ENCODE measurements around the gene SDHAF3.
"Not testable (repeated sequence)": the region's sequence is repeated elsewhere in the genome, so short reads cannot be mapped to it uniquely, and the experiment has no call there.

The SDHAF3 gene

DNA sequence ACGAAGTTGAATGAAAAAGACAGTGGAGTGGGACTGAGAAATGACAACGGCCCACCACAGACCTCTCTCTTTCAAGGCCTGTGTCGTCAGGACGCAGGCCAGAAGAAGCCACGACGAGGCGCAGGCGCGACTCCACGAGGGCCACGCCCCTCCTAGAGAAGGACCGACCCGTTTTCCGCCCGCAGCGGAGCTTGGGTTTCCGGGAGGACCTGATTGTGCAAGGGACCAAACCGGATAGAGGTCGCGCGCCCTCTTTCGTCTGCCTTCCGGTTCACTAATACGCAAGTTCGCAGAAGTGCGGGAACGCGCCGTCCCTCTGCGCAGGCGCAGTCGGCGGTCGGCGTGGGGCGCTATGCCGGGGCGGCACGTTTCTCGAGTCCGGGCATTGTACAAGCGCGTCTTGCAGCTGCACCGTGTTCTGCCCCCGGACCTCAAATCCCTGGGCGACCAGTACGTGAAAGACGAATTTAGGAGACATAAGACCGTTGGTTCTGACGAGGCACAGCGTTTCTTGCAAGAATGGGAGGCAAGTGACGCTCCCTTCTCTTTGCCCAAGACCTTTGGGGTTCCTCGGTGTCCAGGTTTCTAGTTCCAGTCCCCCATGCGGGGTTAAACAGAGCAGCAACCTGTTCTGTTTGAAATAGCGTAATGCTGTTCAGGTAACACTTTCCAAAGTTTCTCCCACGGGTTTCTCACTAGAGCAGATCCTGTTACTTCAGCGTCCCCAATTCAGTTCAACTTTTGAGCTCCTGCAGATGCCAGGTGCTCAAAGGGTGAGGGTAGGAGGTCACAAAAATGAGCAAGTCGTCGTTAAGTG is at the start of gene SDHAF3:
SDHAF3 (plus strand) TSS at position 327 of the 817 bp plus-strand sequence; CDS start at position 353, 26 bp downstream.
- peak; percentile 99 for DNase-seq

GRCh38 chr7:97072025-97072424 is 45.5 kb upstream of the SDHAF3 start:
- not testable (repeated sequence) for DNase-seq

- peak; percentile 51 for DNase-seq
Observed at GRCh38 chr7:97075928-97076327, 41.6 kb upstream of the SDHAF3 start.

DNA sequence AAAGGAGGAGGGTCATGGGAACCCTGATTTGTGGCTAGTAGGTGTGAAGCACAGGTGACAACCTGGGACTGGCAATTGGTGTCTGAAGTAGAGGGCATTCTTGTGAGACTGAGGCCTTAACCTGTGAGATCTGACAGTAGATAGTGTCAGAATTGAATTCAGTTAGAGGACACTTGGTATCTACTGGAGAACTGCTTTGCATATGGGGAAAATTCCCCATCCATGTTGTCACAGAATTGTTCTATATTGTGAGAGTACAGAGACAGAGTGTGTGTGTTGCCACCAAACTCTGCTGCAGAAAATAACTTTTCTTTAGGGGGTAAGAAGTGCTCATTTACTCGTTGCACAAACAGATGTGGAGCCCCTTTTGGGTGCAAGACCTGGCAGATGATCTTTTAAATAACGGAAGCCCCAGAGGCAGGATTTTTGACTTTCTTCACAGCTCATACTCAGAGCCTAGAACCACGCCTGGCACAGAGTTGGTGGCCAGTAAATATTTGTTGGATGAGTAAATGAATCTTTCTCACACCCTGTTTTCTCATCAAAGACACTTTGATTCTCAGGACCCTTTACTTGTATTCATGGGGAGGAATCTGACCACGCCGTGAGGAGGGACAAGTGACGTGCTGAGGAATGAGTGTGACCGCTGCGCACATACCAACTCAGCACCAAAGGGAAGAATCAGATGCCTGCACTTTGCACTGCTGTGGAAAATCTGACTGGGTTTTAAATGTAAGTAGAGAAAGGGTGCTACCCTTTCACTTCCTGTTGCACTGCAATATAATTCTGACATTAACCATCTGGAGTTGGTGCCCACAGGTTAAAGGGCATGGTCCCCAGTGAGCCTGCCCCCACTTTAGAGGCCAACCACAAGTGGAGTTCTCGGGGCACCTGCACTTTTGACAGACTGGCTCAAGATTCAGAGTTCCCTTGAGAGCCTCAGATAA is 39.2 kb upstream of the SDHAF3 start:
- no peak for DNase-seq

DNA sequence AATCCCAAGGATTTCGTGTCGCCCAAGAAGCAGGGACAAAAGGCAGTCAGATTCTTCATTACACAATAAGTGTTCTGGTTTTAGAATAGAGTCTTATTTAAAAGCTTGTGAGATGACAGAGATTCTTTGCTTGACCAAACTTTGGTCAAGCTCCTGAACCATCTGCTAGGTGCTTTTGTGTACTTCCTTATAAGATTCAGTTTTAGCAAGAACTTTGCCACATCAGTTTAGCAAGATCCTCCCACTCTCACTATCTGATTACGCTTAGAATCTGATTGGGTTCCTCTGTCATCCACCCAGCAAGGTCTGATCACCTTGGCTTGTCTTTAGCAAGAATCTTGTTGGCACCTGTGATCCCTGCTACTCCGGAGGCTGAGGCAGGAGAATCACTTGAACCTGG is 38.2 kb upstream of the SDHAF3 start:
- no peak for DNase-seq

- no peak for DNase-seq
Observed at GRCh38 chr7:97081521-97082300, 35.8 kb upstream of the SDHAF3 start.

- DNase-seq = no peak
Observed at GRCh38 chr7:97088364-97088763, 29.1 kb upstream of the SDHAF3 start.

- no peak for DNase-seq
Observed at GRCh38 chr7:97089771-97090170, 27.7 kb upstream of the SDHAF3 start.

DNA sequence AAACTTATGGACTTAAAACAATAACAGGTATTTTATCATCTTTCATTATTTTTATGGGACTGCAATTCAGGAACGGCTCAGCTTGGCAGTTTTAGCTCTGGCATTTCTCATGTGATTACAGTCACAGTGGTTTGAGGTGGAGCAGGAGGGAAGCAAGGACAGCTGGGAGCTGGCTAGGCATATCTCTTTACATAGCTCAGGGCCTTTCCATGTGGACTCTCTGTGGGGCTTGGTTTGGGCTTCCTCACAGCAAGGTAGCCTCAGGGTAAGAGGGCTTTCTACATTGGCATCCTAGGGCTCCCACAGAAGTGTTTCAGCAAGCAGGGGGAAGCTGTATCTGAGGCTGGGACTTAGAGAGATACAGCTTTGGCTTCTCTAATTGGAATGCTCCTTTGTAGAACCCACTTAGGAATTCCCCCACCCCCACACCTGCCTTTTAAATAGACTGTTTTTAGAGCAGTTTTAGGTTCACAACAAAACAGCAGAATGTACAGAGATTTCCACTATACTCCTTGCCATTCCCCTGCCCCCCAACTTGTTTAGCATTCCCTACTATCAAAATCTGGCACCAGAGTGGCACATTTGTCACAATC is 26.6 kb upstream of the SDHAF3 start:
- peak; percentile 66 for DNase-seq

DNA sequence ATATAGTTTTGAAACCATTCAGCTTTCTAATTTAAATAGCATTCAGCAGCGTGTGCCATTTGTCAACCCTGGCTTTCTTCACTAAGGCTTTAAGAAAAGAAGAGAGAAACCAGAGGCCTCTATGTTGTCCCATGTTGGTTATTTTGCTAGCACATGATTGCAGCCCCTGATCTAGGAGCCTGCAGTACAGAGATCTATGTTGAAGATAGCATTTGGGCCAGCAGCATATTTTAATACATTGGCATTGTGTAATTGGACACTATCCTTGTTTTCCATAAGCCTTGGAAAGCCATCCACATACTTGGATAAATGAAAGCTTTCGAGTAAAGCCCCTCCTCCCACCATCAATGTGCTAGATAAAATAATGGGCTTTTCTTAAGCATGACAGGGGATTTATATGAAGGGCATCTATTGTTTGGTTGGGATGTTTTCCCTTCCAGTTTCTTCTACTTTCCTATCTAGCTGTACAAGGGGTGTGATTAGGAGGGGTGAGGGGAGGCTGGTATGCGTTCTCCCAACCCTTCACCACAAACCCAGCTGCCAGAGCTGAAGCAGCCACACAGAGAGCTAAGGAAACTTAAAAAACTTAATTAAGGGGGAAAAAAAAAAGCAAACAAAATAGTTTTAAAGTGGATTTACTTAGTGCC is 23.1 kb upstream of the SDHAF3 start:
- DNase-seq = no peak

DNA sequence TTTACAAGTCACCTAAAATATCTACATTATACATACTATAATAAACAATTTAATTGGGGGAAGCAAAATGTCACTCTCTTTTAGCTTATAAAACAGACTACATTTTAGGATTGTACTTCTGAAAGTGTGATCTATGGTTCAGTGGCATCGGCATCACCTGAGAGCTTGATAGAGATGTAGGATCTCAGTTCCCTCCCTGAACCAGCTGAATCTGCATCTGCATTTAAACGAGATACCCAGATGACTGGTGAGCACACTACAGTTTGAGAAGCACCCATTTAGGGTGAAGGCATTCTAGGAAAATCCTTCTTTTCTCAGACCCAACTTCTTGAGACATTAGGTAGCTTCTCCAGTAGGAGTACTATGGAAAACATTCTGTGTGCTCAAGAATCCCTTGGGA is 21.5 kb upstream of the SDHAF3 start:
- DNase-seq = no peak

GRCh38 chr7:97096661-97097060 is 20.8 kb upstream of the SDHAF3 start:
- DNase-seq = no peak

GRCh38 chr7:97104719-97105238 is 12.7 kb upstream of the SDHAF3 start:
- DNase-seq = peak; percentile 90

DNA sequence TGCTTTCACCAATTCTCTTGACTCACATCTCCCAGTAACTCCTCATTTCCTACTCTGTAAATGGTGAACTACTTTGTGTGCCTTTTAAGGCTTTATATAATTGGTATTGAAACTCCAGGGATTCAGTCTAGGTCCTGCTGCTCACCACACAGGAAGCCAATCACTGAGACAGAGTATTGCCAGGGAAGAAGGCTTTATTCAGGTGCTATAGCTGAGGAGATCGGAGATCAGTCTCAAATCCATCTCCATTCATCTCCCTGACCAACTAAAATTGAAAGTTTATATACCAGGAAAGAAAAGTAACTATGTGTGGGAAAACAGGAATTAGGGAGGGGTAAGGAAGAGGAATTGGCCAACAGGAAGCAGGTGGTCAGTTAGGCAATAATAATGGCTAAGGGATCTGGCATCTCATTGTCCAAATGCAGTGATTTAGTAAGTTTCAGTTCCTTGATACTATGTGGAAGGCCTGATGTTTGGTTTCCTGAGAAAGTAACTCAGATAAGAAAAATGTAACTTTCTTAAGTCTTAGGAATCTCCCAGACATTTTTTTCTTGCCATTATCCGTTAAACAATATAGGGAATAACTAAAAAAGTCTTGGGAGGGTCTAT is 10.2 kb upstream of the SDHAF3 start:
- no peak for DNase-seq

DNA sequence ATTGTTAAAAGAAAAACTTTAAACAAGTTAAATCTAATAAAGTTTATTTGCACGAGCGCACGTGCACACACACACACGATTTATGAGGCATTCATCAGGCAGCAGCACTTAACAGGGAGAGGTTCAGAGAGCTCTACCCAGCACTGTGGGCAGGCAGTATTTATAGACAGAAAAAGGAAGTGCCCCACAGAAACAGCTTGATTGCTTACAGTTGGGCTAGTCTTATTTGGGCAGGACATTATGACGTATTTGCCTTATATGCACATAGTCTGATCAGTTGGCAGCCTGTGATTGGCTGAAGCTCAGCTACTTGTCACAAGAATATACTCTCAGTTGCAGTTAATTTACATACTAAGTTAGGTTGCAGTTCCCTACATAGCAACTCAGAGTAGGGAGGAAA is 1.2 kb upstream of the SDHAF3 start:
- DNase-seq = no peak

DNA sequence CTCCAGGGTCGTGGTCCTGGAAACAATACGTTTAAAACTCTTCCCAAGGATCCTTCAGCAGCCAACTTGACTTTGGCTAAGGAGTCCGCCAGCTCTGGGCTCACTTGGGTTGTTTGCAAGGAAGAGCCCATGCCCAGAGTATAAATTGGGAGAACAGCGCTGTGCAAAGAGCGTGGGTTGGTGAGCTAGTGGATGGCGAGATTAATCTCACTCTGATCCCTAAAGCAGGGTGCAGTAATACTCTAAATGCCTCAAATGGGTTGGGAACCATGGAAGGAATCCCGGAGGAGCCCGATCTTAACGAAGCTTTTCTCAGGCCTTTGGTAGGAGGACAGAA is 495 bp upstream of the SDHAF3 start:
- no peak for DNase-seq

- no peak for DNase-seq
Observed at GRCh38 chr7:97118306-97118917, 914 bp downstream of the SDHAF3 start.

DNA sequence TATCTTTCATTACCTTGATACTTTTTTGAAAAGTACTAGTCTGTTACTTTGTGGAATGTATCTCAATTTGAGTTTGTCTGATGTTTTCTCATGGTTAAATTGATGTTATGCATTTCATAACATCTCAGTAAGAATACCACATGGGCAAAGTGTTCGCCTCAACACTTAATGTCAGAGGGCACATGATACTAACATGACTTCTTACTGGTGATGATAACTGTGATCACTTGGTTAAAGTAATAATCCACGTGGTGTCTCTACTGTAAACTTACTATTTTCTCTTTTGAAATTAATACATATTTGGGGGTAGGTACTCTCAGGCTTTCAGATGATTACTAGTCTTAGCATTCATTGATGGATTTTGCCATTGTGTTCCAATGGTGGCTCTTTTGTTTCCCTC is 2.2 kb downstream of the SDHAF3 start:
- no peak for DNase-seq

DNA sequence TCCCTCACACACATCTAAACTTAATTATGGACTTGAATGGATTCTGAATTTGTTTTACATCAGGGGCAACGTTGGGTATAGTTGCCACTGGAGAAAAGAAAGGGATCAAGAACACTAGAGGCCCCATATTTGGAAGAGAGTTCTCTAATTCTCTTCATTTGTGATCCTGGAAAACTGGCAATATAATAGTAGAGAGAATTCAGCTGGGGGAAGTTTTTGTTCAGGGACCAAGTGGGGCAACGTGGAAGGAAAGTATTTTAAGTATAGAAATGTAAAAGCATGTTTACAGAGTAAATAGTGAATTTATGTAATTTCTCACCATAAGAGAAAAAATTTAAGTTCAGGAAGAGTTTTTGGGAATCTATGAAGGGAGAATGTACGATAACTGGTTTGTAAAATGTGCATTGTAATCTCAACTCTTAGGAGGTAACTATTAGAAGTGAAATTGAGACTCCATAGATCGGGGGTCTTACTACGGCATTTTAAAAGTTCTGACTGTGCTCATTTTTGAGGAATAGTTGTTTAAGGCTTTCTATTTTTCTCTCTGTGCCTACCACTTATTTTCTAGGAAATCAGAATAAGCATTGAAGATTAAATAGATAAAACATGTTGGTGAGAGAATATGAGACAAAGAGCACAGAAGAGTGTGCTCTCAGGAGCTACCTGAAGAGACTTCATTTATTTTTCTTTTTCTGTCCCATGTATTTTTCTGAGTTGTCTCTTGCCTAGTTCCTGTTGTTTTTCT is 3.4 kb downstream of the SDHAF3 start:
- DNase-seq = no peak

- DNase-seq = not testable (repeated sequence)
Observed at GRCh38 chr7:97123115-97123514, 5.6 kb downstream of the SDHAF3 start.

All from islet precursor cell (in vitro differentiated cells).